NCI-H1092 (cell line): ENCODE data around the gene ITGA8.
"Not testable (repeated sequence)": the region's sequence is repeated elsewhere in the genome, so short reads cannot be mapped to it uniquely, and the experiment has no call there.

Experiments used
- DNase-seq: peaks from one replicate; lab custom pipeline; 2025; lab: John Stamatoyannopoulos, UW

The ITGA8 gene

DNA sequence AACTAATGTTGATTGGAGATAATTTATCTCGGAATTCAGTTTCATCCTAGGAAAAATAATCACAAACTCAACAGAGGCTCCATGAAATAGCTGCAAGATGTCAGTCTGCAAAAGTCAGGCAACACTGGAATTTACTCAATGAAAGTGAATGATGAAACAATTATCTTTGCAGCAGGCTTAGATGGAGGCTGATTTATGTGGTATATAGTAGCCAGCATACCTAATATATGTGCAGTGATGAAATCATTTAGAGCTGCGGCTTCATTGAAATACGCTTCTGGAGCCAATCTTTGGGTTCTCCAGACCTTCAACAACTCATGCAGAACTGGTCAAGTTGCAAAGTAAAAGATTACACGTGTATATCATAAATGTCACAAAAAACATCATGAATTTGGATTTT is 113.3 kb downstream of the ITGA8 start:
- no peak for DNase-seq

DNA sequence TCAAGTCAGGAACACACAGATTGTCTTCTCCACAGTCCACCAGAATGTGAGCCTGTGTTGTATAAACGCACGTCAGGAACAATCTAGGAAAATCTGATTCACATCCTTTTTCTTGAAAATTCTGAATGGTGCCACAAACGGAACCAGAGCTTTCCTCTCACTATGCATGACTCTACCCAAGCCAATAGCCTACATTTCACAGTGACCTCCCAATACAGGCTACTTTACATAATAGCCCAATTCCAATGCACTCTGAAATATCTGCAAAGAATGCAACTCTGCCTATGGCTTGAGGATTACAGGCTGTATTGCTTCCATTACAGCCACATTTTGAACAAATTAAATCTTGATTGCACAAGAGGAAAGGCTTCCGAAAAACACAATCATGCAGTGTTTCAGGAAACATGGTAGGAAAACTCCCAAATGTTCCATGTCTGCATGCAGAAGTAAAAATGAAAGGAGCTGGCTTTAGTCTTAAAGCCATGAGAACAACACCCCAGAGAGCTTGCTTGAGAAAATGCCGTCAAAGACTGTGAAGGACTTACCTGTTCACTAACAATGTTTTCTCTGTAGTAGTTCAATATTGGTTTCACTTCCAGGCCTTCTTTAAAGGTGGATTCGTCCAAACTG is 113.9 kb downstream of the ITGA8 start:
- DNase-seq: no peak

GRCh38 chr10:15603446-15604011 is 116.2 kb downstream of the ITGA8 start:
- DNase-seq: no peak

- DNase-seq: no peak
These were observed 117.9 kb downstream of the ITGA8 start for GRCh38 chr10:15601819-15602218.

DNA sequence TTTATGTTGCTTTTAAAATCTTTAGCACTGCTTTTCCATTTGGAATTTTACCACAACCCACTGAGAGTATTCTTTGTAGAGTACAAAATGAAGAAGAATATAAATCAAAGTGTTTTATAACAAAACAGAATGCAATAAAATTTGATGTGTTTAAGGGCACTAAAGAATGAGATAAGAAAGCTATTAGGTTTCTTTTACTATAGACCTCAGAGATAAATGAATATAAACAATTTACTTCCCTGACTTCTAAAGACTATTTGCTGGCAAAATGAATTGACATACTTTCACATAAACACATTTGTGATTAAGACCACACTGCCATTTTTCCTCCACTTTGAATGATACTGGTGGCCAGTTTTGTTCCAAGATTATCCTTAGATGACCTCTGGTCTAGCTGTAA is 124.5 kb downstream of the ITGA8 start:
- DNase-seq: no peak

- DNase-seq: no peak
These were observed 127.8 kb downstream of the ITGA8 start for GRCh38 chr10:15591937-15592336.

DNA sequence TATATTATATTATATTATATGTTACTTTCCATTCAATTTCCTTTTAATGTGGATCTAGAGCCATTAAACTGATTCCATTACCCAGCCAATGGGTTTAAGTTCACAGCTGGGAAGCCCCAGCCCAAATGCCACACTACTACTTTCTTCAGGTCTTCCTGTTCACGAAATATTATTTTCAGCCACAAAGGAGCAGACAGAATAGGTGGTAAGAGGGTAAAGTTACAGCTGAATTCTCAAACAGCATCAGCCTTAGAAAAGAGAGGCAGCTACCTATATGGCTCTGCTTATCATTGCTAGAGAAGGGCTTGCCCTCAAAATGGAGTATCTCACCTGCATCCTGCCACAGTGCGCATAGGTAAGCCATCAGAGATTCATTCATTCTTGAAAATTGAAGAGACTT is 128.3 kb downstream of the ITGA8 start:
- no peak for DNase-seq

DNA sequence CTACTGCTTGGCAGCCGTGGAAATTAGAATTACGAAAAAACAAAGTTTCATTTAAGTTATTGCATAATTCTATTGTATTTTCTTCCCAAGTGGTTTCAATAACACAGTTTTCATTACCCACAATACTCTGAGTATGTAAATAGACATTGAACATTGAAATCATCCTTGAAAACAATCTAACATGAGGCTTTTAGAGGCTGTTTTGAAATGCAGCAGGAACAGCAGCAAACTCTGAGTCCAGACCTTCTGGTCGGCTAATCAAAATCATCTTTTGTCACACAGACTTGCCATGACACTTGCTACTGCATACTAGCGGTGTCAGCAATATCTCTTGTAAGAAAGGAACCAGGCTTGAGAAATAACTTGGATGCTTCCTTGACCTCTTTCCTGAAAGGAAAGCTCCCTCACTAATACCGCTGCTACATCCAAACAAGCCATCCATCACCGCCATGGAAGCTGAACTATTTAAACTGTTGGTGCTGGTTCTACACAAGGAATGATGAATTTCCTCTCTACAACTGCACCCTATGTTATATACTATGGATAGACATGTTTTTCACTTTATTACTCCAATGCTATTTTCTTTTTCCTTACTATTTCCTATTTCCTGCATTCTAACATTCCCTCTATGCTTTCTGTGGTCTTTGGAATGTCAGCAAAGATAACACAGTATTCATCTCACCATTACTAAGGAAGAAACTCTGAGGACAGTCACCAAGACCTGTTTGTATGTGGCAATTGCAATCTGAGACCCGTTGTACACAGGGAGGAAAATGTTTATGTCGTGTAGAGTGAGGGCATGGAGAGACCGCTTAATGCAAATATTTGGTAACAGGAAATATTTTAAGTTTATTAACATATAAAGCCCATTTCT is 130.8 kb downstream of the ITGA8 start:
- DNase-seq: no peak

DNA sequence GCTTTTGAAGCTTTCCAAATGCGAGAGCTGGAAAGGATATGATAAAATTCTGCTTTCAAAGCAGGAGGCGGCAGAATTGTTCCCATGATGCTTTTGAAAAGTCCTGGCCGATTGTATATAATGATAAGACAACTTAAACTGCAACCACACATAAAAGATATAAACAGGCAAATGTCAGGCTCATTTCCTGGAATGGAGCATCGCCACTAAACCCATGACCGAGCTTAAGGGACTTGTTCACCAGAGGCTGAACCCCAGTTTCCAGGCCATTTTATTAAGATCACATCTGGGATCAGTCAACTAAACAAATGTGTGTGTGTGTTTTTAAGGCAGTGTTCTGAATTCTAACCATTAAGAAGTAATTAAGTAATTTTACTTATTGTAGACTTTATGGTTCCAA is 131.6 kb downstream of the ITGA8 start:
- DNase-seq: no peak

GRCh38 chr10:15587271-15587670 is 132.5 kb downstream of the ITGA8 start:
- no peak for DNase-seq

- DNase-seq: no peak
These were observed 134.4 kb downstream of the ITGA8 start for GRCh38 chr10:15585303-15585715.

DNA sequence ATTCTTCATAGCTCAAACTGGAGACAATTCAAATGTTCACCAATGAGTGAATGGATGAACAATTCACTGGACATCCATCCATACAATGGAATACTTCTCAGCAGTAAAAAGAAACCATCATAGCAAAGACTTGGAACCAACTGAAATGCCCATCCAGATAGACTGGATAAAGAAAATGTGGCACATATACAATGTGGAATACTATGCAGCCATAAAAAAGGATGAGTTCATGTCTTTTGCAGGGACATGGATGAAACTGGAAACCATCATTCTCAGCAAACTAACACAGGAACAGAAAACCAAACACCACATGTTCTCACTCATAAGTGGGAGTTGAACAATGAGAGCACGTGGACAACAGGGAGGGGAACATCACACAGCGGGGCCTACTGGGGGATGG is 136.8 kb downstream of the ITGA8 start:
- DNase-seq: not testable (repeated sequence)

DNA sequence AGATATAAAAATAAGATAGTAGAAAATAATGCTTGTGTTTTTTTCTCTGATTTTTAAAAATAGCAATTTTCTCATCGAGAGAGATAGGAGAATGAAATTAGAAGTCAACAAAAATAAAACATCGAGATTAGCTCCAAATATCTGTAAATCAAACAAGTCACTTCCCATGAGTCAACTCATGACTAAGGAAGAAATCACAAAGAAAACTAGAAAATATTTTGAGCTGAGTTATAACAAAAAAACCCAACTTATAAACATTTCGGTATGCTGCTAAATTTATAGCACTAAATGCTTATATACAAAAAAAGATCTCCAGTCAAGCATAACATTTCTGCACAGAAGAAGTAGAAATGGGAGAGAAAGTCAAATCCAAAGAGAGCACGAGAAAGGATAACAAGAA is 140.1 kb downstream of the ITGA8 start:
- DNase-seq: no peak

DNA sequence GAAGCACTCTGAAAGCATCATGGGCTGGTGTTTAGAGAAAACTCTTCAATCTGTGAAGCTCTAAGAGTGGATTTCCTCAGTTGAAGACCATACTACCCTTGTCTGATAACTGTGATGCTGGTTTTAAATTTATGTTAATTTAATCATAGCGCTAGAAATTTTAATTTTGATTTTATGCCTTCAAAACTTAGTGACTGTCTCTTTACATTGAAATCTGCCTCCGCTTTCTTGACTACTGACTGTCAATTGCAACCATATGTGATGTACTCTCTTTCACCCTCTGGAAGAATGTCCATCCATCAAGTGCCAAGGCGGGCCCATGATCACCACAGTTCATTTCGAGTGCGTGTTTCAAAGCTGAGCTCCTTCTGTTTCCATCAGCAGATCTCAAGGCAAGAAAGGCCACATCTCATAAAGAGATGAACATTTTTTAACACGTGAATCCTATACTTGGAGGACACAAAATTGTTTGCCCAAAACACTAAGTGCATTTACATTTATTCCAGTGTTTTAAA is 147.1 kb downstream of the ITGA8 start:
- DNase-seq: no peak

GRCh38 chr10:15571575-15571974 is 148.1 kb downstream of the ITGA8 start:
- no peak for DNase-seq

- DNase-seq: no peak
These were observed 148.9 kb downstream of the ITGA8 start for GRCh38 chr10:15570738-15571339.

GRCh38 chr10:15567952-15568351 is 151.8 kb downstream of the ITGA8 start:
- DNase-seq: no peak

- no peak for DNase-seq
These were observed 156.5 kb downstream of the ITGA8 start for GRCh38 chr10:15563246-15563645.

DNA sequence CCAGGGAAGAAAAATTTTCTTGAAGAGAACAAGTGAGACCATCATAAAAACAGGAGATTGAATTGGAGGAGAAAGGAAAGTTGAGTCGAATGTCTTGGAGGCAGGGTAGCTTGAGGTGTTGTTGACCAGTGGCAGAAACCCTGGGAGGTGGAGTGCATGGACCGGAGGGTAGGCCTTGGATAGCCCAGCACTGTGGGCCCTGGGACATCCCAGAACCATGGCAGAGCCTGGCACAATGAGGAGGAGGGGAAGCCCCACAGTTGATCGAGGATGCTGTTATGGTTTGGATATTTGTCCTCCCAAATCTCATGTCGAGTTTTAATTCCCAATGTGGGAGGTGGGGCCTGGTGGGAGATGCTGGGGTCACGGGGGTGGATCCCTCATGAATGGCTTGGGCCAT is 157.1 kb downstream of the ITGA8 start:
- no peak for DNase-seq

- no peak for DNase-seq
These were observed 157.6 kb downstream of the ITGA8 start for GRCh38 chr10:15562116-15562515.

DNA sequence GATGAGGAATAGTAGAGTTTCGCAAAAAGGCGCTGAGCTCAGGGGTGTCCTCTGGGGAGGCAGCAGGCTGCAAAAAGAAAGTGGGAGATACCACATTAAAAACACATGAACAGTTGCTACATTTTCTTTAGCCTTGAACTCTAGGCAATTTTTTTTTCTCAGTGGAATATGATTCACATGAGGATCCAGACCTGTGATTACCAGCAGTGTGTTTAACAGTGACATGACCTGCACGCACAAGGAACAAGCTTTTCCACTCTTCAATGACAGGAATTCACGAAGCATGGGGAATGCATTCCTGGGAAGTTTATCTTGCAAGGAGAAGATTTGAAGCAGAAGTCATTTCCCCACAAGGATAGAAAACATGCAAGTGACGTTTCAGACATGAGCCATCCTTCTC is 161.6 kb downstream of the ITGA8 start:
- no peak for DNase-seq

- DNase-seq: not testable (repeated sequence)
These were observed 162.6 kb downstream of the ITGA8 start for GRCh38 chr10:15557168-15557567.

DNA sequence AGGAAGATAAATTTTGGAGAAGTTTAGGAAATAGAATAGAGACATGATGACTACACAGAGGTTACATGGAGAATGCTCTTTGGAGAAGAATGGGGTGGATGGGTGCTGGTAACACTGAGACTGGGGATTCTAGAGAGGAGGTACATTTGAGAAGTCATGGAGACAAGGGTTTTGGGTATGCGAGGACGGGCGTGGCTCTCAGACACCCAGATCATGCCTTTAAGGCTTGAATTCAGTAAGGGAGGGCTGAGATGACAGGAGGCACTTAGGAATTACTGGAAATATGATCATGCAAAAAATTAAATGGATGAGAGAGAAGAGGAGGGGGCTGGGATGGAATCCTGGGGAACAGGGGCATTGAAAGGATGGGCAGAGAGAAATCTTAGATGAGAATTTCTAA is 168.8 kb downstream of the ITGA8 start:
- DNase-seq: no peak
